PFSK-1 (cell line): Measurements from ENCODE around the gene WDR47.

Source experiments
- POLR2AphosphoS5 ChIP-seq: IDR thresholded peaks from 2 replicates; pipeline ENCODE4 v1.6.1; 2012; ENCODE audit warnings: low read depth, mild to moderate bottlenecking, control low read depth, low read length, moderate library complexity
- SIN3A ChIP-seq: IDR thresholded peaks from 2 replicates; pipeline ENCODE4 v1.6.1; 2012; ENCODE audit warnings: mild to moderate bottlenecking, low read length, moderate library complexity, borderline replicate concordance; ENCODE audit not compliant: insufficient read depth
- TF ChIP-seq, protein P1 (sequence below), 2 experiments: IDR thresholded peaks; 2 replicates each; pipeline versions ENCODE4 v1.6.1 to v1.8.0; 2011 to 2012; ENCODE audit warnings: low read depth in 2 of 2, low read length in 2 of 2, control low read depth in 1 of 2, inconsistent platforms in 1 of 2, mild to moderate bottlenecking in 1 of 2, moderate library complexity in 1 of 2; ENCODE audit not compliant: insufficient read depth in 1 of 2

- no peak for TF ChIP-seq SIN3A
- no peak for TF ChIP-seq POLR2AphosphoS5
- TF ChIP-seq, protein P1, sequence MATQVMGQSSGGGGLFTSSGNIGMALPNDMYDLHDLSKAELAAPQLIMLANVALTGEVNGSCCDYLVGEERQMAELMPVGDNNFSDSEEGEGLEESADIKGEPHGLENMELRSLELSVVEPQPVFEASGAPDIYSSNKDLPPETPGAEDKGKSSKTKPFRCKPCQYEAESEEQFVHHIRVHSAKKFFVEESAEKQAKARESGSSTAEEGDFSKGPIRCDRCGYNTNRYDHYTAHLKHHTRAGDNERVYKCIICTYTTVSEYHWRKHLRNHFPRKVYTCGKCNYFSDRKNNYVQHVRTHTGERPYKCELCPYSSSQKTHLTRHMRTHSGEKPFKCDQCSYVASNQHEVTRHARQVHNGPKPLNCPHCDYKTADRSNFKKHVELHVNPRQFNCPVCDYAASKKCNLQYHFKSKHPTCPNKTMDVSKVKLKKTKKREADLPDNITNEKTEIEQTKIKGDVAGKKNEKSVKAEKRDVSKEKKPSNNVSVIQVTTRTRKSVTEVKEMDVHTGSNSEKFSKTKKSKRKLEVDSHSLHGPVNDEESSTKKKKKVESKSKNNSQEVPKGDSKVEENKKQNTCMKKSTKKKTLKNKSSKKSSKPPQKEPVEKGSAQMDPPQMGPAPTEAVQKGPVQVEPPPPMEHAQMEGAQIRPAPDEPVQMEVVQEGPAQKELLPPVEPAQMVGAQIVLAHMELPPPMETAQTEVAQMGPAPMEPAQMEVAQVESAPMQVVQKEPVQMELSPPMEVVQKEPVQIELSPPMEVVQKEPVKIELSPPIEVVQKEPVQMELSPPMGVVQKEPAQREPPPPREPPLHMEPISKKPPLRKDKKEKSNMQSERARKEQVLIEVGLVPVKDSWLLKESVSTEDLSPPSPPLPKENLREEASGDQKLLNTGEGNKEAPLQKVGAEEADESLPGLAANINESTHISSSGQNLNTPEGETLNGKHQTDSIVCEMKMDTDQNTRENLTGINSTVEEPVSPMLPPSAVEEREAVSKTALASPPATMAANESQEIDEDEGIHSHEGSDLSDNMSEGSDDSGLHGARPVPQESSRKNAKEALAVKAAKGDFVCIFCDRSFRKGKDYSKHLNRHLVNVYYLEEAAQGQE (IDR thresholded peaks at IDR 0.05; ENCODE audit: insufficient read depth in 1 of 2, low read depth in 2 of 2, low read length in 2 of 2): no peak
These were observed 116.0 kb downstream of the WDR47 start for GRCh38 chr1:108925920-108926319.
